Activated CD4-positive, alpha-beta memory T cell treated with anti-CD3 and anti-CD28 coated beads for 36 hours (primary cell): ENCODE measurements around the gene RPL36A. TPM values are rescaled to one million over a fixed set of nuclear protein-coding genes. Genes with fewer than 3 reads are reported as not detected.

Source experiments
- total RNA-seq, 2 experiments: library from RNA; stranded (reverse); gene quantifications; one replicate each; pipeline ENCODE4 v1.2.3, GENCODE V29; 2021

RPL36A gene
- total RNA-seq, 2 experiments from 2014 or later: 364 to 420 TPM

Other genes starting within 250 kb of the RPL36A start
- under 1 TPM; 0.58 to 0.69 TPM for gene DRP2, start 171.2 kb upstream of the RPL36A start, total RNA-seq
- gene TAF7L, start 99.7 kb upstream of the RPL36A start, total RNA-seq: not detected
- 10 to 100 TPM; 21.9 to 23.1 TPM for gene TIMM8A, start 42.3 kb upstream of the RPL36A start, total RNA-seq
- gene BTK, start 4.8 kb upstream of the RPL36A start, total RNA-seq: under 1 TPM; 0.21 to 0.58 TPM
- gene GLA, start 16.9 kb downstream of the RPL36A start, total RNA-seq: 10 to 100 TPM; 40.4 to 43.6 TPM
- gene HNRNPH2, start 17.2 kb downstream of the RPL36A start, total RNA-seq: 10 to 100 TPM; 32.5 to 33.8 TPM
- 1 to 10 TPM; 5.4 to 6.3 TPM for gene ARMCX4, start 94.4 kb downstream of the RPL36A start, total RNA-seq
- gene ARMCX1, start 159.5 kb downstream of the RPL36A start, total RNA-seq: 1 to 10 TPM; 1.4 to 1.6 TPM
- 10 to 100 TPM; 45.2 to 47.3 TPM for gene ARMCX6, start 227.0 kb downstream of the RPL36A start, total RNA-seq
- 10 to 100 TPM; 46.8 to 48.2 TPM for gene ARMCX3, start 232.1 kb downstream of the RPL36A start, total RNA-seq